ENCODE measurements around the gene GMIP. TPM values are rescaled to one million over a fixed set of nuclear protein-coding genes. Genes with fewer than 3 reads are reported as not detected.
"Not testable (repeated sequence)": the region's sequence is repeated elsewhere in the genome, so short reads cannot be mapped to it uniquely, and the experiment has no call there.

The GMIP gene
- total and polyA plus RNA-seq, 11 donors: 1.1 to 21.7 (median 2.5) TPM

GRCh38 chr19:19686580-19686979 is 43.1 kb upstream of the GMIP start:
- no peak overlapping the region for H3K27ac ChIP-seq
- H3K4me1 ChIP-seq: no peaks in the 10 kb centered on the region
- ATAC-seq (no peak), DNase-seq (no peak)
- no peaks in the 10 kb centered on the region for H3K27me3 ChIP-seq
- no peak overlapping the region for H3K4me3 ChIP-seq
- H3K36me3 ChIP-seq: peaks cover 0 to under 1% (median 0%) of the 10 kb centered on the region in 9 donors
- intact Hi-C loops (cut with DNase I): no loop called here
- peaks cover 0 to 52% (median 15%) of the 10 kb centered on the region in 12 donors for H3K9me3 ChIP-seq
- WGBS, 4 donors: 96 to 97% (median 97%) methylated on average over 6 of the region's 6 CpGs
- TF ChIP-seq POLR2A (IDR thresholded peaks at IDR 0.05): no peak
- no peak for TF ChIP-seq CTCF (IDR thresholded peaks at IDR 0.05)

GRCh38 chr19:19686119-19686518 is 42.7 kb upstream of the GMIP start:
- ATAC-seq; H3K4me1 ChIP-seq; intact Hi-C loops (cut with DNase I); H3K27ac ChIP-seq; H3K27me3 ChIP-seq; H3K4me3 ChIP-seq; DNase-seq; H3K36me3 ChIP-seq: not testable (repeated sequence)
- peaks cover 0 to 56% (median 15%) of the 10 kb centered on the region in 12 donors for H3K9me3 ChIP-seq
- WGBS, 4 donors: 96 to 99% (median 97%) methylated on average over 15 of the region's 15 CpGs

GRCh38 chr19:19679176-19680073 is 36.0 kb upstream of the GMIP start:
- Histone ChIP-seq H3K36me3 (peaks cover 9 to 64% (median 26%) of the 10 kb centered on the region in 9 donors), H3K9me3 (peaks cover 0 to 81% (median 5%) of the 10 kb centered on the region in 12 donors), H3K4me1 (no peaks in the 10 kb centered on the region), H3K27me3 (no peaks in the 10 kb centered on the region), H3K4me3 (no peak overlapping the region), H3K27ac (no peak overlapping the region)
- intact Hi-C loops (cut with DNase I): no loop called here
- 95 to 99% (median 96%) methylated on average over 20 of the region's 20 CpGs for WGBS, 4 donors
- TF ChIP-seq CTCF (IDR thresholded peaks at IDR 0.05): no peak
- no peak for TF ChIP-seq POLR2A (IDR thresholded peaks at IDR 0.05)
- ATAC-seq (no peak), DNase-seq (no peak)

GRCh38 chr19:19677579-19677978 is 34.1 kb upstream of the GMIP start:
- no peak for ATAC-seq
- DNase-seq: no peak
- no peaks in the 10 kb centered on the region for H3K27me3 ChIP-seq
- H3K36me3 ChIP-seq: peaks cover 9 to 80% (median 26%) of the 10 kb centered on the region in 9 donors
- 94 to 96% (median 95%) methylated on average over 7 of the region's 7 CpGs for WGBS, 4 donors
- no peak overlapping the region for H3K27ac ChIP-seq
- H3K4me3 ChIP-seq: no peak overlapping the region
- peaks cover 0 to 77% (median 4%) of the 10 kb centered on the region in 12 donors for H3K9me3 ChIP-seq
- no peaks in the 10 kb centered on the region for H3K4me1 ChIP-seq
- TF ChIP-seq POLR2A (IDR thresholded peaks at IDR 0.05): no peak
- TF ChIP-seq CTCF (IDR thresholded peaks at IDR 0.05): no peak
- intact Hi-C loops (cut with DNase I): no loop called here

Data from heart left ventricle (tissue), 16 donors.